HG02870 (cell line): Measurements from ENCODE around the gene TMEM63C.

Experiments
- ATAC-seq: cut with Tn5 transposase; IDR thresholded peaks from one replicate; pipeline ENCODE4 v1.9.1; 2021; ENCODE audit warnings: mild to moderate bottlenecking, moderate library complexity; ENCODE audit not compliant: unreplicated experiment

TMEM63C gene, protein sequence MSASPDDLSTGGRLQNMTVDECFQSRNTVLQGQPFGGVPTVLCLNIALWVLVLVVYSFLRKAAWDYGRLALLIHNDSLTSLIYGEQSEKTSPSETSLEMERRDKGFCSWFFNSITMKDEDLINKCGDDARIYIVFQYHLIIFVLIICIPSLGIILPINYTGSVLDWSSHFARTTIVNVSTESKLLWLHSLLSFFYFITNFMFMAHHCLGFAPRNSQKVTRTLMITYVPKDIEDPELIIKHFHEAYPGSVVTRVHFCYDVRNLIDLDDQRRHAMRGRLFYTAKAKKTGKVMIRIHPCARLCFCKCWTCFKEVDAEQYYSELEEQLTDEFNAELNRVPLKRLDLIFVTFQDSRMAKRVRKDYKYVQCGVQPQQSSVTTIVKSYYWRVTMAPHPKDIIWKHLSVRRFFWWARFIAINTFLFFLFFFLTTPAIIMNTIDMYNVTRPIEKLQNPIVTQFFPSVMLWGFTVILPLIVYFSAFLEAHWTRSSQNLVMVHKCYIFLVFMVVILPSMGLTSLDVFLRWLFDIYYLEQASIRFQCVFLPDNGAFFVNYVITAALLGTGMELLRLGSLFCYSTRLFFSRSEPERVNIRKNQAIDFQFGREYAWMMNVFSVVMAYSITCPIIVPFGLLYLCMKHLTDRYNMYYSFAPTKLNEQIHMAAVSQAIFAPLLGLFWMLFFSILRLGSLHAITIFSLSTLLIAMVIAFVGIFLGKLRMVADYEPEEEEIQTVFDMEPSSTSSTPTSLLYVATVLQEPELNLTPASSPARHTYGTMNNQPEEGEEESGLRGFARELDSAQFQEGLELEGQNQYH

DNA sequence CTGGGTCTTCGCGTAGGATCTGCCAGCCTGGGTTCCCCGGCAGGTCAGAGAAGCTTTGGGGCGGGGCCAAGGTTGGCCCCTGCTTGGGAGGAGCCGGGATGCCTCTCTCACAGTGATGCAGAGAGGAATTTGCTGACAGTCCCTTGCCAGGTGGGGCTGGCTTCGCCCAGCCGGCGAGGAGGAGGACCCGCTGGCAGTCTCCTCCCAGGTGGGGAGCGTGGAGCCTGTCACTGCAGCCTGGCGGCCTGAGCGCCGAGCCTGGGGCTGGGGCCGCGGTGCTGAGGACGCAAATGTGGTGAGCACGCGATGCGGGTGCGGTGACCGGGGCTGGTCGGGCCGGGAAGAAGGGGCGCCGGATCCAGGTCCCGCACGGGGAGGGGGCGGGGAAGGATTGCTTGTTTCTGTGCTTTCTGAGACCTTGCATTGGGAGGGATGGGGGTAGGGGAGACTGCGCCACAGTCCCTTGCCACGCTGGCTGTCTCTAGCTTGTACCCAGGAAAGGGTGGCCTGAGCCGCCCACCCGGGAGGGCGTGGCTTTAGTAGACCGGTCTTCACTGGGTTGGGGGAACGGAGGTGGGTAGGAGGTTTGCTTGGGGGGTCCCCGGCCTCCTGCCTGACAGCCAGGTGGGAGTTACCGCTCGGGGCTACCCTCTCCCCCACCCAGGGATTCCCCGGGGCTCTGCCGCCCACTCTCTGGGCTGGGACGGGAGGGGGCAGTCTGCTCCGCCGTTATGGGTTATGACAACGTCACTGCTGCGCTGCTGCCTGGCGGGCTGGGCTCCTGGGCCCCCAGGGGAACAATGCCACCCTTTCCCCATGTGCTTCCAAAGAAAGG is at the start of gene TMEM63C:
Gene TMEM63C (plus strand): TSS at position 196 of the 835 bp plus-strand sequence. CDS start 37,016 bp downstream, outside the sequence.
- ATAC-seq = peak; percentile 86

DNA sequence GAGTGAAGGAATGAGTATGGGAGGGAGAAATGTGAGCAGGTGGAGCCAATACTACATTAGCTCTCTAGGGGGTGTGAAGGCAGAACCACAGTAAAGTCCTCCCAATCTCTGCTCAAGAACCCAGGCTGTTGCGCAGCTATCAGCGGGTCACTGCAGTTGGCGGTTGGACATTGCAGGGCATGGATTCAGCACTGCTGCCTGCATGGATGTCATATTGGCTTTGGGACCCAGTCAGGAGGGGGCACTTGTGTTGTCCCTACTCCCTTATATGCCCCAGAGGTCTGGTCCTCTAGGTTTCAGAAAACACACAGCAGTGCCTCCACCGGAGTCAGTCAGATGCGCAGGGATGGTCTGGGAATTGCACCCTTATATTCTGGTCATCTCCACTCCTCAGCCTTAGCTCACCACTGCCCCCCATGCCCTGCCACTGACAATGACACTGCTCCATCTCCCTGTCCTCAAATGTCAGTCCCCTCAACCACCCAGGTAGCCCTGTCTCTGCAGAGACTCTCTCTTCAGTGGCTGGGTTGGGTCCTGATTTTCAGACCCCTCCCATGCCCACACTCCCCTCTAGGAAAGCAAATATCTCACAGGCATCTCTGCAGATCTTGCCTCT is 49.6 kb upstream of the TMEM63C start:
- ATAC-seq = no peak

DNA sequence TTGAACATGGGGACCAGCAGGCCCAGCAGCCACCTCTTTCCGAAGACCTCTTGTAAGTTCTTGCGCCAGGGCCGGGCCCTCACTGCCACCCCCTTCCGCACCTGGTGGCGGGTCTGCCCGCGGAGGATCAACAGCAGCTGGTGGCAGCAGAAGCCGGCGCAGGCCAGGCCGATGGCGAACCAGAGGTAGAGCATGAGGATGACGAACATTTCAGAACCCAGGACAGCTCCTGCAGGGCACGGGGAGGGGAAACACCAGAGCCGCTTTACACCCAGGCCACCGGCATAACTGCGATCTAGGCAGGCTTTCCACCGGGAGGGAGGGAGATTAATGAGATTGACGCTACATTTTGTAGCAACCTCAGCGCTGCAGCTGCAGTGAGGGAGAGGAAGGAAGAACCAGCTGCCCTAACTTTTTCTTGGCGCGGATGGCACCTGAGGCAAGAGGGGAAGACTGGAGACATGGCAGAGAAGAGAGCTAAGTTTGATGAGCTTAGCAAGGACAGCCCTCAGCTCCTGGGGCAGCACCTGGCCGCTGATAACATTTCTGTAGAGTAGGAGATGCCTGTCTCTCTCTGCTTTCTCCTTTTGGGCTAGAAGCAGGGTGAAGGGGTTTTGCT is 47.8 kb upstream of the TMEM63C start:
- ATAC-seq = peak; percentile 63

DNA sequence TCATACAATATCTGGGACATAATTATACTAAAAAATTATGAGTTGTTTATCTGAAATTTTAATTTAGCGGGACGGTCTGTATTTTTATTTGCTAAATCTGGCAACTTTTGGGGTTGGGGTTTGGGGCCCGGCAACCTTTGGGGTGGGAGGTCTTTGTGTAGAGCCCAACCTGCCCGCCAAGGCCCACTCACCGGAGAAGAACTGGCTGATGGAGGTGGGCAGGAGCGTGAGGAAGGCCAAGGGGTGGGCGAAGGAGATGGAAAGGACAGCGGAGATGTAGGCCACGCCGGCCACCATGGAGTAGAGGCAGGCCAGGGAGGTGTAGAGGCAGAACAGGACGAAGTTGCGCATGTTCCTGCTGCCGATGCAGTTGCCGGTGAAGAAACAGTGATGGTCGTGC is 42.6 kb upstream of the TMEM63C start:
- no peak for ATAC-seq

DNA sequence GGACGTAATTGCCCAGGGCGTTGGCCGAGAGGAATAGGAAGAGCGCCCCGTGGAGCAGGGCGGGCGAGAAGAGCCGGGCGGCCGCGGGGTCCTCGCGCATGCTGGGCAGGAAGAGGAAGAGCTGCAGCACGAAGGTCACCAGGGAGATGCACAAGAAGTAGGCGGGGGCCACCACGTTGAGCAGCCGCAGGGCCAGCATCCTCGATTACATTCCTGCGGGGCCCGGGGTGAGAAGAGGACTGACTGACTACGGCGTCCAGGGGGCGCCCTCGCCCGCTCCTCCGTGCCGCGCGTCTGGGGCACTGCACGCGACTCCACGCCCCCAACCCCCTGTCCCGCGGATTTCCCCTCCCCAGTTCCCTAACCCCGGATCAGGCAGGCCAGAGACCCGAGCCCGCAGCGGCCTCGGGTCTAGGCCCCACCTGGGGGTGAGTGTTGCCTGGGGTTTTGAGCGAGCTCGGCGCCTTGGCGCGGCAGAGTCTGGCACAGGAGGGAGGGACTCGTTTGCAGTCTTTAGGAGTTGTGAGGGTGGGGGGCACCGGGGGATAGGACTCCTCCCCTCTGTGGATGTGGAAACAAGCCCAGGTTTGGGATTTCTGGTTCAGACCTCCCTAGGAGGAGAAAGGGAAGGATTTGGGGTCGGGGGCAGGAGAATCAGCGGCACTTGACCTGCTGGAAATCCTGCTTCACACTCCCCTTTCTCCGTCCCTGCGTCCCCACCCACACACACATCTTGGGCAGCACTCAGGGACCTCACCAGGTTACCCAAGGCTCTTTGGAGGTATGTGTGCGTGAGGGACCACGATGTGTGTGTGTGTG is 41.8 kb upstream of the TMEM63C start:
- ATAC-seq = no peak

DNA sequence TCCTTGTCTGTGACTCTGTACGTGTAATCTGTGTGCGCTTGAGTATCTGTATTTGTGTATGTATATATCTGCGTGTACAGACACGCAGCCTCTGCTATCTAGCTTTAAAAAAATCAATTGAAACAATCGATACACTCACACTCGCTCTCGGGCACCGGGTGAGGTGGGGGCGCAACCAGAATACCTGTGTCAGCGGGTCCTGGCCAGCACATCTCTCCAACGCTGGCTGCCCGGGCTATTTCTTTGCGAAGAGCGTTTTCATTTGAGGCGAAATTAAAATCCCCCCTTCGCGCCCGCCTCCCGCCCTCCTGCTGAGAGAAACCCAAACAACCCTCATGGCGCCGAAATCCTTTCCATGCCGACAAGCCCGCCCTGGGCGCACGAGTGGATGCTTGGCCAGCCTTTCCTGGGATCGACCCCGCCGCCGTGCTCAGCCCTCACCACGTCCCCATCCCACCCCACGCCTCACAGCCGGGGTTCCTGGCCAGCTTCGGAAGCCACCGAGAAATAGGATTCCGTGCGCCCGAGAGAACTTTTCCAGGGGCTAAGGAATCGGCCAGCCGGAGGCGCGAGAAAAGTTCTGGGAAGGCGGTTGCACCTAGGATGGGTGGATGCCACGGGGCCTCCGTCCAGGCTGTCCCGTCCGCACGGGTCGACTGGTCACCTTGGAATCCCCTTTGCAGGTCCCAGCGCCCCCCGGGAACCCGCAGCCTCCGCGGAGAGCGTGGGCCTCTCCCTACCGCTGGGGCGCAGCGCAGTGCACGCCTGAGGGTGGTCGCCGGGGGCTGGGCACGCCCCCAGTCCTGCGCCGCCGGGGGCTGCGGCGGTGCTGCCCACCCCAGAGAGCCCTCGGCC is 41.0 kb upstream of the TMEM63C start:
- ATAC-seq = no peak

DNA sequence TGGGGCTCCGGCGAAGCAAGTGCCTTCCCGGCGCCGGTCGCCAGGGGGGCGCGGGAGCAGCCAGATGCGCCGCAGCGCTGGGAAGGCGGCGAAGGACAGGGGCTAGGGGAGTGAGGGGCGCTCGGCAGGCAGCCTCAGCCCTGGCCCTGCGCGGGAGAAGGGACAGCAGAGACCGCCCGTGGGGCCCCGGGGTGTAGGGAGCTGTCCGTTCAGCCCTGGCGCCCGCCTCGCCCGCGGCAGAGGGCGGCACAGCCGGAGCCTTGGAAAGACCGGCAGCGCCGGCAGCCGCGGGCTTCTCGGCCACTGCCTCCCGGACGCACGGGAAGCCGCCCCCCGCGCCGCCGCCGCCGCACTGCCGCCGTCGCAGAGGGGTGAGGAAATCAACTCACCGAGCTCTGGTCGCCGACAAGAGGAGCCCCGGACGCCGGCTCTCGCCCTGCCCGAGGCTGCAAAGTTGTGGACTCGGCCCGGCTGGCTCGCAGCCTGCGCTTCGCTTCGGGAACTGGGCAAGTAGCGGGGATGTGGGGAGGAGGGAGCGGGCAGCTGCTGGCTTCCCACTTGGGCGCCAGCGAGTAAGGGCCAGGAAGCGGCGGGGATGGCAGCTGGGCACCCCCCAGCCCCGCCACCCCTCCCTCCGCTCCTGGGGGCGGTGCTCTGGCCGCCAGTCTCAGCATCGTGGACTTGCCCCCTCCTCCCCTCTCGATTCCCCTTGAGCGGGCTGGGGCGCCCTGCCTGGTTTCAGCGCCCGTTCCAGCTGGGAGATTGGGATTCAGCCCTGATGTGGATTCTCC is 40.2 kb upstream of the TMEM63C start, which contains the start of gene ZDHHC22:
Gene ZDHHC22 (minus strand): TSS at position 578 of the 791 bp plus-strand sequence. CDS start 2,053 bp downstream, outside the sequence.
- ATAC-seq = no peak

DNA sequence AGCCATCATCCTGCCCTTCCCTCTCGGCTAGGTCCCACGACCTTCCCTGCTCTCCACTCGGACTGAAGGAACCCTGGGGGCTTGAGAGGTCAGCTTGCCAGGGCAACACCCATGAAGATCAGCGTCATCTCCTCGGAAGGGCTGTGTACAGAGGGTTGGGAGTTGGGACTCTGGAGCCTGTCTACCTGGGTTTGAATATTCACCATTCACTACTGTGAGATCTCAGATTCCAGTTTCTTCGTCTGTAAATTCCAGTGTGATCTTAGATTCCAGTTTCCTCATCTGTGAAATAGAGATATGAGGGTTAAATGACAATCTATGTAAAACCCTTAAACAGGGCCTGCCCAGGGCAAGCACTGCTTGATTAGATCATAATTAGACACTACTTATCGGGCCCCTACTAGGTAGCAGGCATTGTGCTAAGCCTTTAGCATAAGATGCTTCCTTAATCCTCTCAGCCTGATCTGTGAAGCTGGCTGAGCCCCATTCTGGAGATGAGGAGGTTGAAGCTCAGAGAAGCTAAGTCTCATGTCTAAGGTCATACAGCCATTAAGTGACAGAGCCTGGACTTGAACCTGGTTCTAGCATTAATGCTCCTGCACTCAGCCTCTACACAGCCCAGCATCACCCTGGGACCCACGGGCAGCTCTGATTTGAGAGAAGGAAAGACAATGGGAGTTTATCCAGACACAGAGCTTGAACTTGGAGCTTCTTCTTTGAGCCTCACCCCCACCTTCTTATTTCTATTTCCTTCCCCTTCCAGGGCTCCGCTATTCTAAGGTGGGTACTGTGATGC is 39.4 kb upstream of the TMEM63C start:
- no peak for ATAC-seq

DNA sequence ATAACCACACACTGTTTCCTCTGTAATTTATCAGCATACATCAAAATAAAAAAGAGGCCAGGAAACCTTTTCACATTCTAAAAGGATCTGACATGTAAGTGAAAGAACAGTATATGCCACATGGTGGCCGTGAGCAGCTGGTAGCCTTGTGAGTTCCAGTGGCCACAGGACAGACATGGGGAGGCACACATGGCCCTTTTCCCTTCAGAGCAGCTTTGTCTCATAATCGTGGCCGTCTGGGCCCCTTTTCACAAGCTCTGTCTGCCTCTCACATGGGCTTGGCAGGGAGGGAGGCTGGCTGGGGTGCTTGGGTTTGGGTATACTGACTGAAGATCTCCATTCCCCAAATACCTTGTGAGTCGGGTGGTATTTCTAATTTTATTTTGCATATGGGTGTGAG is 38.5 kb upstream of the TMEM63C start:
- ATAC-seq = no peak

DNA sequence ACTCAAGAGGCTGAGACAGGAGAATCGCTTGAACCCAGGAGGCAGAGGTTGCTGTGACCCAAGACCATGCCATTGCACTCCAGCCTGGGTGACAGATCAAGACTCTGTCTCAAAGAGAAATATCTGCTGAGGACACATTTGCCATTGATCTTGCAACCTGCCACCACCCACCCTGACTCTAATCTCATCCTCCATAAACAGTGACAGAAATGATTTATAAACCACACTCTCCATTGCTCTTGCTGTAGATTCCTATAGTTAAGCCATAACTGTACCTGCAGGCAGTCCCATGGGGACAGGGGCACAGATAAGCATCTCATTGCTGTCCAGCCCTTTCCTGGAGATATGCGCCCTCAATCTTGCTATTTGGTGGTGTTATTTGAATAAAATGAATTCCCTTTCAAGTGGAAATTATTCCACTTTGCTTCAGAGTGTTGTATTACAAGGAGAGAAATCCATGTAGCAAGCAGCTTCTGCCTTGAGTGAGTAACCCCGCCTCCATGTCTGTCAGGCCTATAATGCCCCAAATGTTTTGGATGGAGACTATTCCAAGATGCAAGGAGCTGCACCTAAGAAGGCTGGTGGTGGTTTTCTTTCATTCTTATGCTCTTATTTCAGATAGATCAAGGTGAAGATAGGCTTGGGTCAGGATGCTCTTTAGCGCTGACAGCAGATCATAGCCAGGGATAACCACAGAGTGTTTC is 37.0 kb upstream of the TMEM63C start:
- ATAC-seq = no peak

DNA sequence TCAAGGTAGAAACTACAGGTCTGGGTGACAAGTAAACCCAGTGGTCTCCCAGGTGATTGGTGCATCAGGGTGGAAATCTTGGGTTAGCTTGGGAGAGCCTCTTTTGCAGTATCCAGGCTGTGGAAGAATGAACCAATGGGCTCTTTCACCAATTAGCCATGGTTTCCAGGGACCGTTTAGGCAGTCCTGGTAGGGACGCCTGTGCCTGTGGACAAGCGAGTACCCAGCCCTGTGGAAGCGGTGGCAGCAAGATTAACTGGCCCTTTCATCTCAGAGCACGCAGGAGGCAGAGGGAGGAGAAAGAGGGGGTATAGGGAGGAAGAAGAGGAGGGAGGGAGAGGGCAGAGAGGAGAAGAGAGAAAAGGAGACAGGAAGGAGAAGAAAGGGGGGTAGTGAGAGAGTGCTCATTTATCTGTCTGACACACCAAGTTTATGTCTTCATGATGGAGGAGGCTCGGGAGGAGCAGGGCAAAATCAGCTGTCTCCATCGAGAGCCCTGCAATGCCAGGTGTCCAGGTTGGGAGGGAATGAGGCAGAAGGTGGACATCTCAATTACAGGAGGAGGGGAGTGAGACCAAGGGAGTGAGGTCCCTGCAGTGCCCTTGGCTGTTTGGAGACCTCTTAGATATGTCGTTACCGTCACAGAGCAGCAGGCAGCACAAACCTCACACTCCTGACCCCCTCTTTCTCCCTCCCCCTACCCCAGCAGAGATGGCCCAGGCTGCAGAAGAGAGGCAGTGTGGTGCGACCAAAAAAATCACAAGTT is 35.4 kb upstream of the TMEM63C start:
- ATAC-seq = no peak

DNA sequence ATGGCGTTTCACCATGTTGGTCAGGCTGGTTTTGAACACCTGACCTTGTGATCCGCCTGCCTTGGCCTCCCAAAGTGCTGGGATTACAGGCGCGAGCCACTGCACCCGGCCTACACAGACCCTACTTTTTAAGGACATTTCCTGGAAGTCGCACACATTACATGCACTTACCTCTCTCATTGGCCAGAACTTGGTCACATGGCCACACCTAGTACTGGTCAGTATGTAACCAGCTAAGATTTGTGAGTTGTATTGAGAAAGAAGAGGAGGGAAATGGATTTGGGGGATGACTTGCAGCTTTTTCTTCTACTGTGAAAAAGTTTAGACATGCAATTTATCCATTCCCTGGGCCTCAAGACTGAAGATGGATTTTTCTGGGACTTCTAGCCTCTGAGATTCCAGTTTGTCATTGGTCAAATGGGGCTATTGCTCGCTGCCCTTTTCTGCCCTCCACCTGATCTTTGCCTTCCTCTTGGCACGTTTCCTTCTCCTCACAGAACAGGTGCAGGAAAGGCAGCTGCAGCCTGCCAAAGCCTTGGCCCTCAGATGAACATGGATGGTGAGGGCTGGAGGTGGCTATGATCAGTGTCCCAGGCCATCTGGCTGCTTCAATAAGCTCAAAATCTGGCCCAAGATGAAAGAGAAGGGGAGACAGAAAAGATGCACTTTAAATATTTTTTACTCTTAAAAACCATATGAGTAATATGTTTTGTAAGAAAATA is 32.9 kb upstream of the TMEM63C start:
- ATAC-seq = no peak

DNA sequence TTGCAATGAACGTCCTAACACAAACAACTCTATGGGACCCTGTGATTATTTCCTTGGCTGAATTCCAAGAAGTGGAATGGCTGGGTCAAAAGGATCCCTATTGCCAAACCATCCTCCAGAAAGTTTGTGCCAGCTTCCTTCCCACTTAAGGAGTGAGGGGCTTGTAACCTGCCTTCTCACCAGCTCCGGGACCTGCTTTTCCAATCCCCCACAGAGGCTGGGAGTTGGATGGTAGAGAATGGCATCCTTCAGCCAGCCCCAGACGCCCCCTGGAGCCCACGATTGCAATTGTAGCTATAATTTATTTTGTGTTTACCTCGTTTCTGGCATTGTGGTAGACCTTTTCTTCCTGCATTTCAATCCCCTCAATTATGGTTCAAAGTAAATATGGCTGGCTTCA is 30.4 kb upstream of the TMEM63C start:
- no peak for ATAC-seq

DNA sequence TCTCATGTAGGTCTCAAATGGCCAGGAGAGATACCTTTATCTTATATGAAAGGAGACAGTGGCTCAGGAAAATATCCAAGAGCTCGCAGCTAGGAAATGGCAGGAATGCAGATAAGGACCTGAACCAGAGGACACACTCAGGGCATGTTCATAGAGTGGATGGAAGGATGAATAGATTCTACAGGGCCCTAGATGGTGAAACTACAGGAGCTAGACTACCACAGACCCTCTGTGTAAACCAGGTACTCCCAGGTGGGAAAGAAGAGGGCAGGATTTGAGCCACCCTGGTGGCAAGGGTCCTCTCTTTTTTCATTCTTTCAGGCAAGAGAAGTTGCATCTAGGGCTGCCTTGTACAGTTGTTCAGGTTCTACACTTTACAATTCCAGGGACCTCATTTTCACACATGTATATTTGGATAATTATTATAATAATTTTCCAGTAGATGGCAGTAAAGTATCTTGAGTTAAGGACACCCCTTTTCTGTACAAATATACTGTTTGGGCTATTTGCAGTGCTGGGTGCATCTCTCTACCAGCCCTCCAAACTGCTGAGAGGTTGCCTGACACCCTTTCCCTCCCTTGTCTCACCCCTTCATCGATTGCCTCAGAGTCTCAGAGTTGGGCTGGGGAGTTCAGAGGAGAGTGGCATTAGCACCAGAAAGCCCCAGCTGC is 29.5 kb upstream of the TMEM63C start:
- no peak for ATAC-seq
